GM21367 (cell line): ENCODE data around the gene LACRT.
"Not testable (repeated sequence)": the region's sequence is repeated elsewhere in the genome, so short reads cannot be mapped to it uniquely, and the experiment has no call there.

Experiments
- ATAC-seq: cut with Tn5 transposase; IDR thresholded peaks from one replicate; pipeline ENCODE4 v1.9.1; 2021; ENCODE audit not compliant: unreplicated experiment

LACRT gene

GRCh38 chr12:54639112-54639511, 4.4 kb upstream of the LACRT start:
- ATAC-seq: not testable (repeated sequence)

GRCh38 chr12:54631988-54632728, 2.5 kb downstream of the LACRT start:
- no peak for ATAC-seq

GRCh38 chr12:54631551-54631950, 3.1 kb downstream of the LACRT start:
- ATAC-seq: no peak

DNA sequence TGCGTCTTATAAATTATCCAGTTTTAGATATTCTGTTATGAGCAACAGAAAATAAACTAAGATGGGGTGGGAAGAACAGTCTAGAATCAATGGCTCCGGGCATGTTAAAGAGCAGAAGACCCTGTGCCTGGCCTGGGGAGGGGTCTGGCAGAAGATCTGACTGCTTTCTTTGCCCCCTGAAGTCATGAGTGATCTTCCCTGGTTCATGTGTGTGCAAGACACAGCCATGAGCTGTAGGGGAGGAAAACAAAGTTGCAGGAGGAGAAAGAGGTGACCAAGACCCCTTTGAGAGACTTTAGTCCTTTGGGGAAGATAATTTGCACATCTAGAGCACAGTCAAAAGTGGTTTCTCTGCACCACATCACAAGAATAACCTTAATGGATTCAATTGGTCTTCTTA, 4.8 kb downstream of the LACRT start:
- no peak for ATAC-seq

DNA sequence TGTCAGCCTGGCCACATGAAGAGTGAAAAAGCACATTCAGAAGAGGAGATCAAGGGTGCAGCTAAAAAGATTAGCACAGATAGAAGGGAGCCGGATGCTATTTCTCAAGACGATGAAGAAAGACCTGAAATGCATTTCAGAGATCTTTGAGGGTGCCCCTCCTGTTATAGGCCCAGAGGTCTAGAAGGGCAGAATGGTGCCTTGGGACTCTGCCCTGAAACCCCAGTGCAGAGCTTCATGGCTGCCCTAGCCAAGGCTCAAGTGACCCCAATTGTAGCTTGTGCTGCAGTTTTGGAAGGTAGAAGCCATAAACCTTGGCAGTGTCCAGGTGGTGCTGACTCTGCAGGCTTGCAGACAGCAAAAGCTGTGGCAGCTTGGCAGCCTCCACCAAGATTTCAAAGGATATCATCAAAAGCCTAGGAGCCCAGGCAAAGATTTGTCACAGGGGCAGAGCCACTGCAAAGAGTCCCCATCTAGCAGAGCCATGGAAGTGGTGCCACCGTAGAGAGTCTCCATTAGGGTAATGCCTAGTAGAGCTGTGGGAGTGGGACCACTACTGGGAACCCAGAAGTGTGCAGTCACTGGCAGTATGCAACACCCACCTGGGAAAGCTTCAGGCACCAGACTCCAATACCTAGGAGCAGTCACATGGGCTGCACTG, 6.4 kb downstream of the LACRT start:
- no peak for ATAC-seq

DNA sequence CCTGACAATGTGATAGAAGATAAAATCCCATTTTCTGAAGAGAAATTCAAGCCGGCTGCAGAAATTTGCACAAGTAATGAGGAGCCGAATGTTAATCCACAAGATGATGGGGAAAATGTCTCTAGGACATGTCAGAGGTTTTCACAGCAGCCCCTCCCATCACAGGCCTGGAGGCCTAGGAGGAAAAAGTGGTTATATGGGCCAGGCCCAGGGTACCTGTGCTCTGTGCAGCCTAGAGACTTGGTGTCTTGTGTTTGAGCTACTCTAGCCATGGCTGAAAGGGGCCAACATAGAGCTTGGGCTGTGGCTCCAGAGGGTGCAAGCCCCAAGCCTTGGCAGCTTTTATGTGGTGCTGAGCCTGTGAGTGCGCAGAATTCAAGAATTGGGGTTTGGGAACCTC, 7.4 kb downstream of the LACRT start:
- ATAC-seq: no peak

DNA sequence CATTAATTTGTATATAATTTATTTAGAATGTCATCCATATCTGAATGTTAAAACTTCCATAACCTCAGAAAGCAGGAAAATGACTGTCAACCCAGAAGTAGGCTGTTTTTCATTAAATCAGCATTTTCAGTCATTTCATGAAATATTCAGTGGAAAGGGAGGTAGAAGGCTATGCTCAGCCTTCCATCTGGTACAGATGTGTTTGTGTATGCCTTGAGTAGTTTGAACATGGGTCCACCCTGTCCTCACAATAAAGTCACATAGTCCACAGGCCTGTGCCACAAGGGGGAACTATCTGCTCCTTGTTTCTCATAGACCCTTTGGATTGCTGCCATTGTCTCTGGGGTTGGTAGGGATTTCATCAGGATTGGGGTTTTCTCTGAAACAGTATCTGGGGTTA, 9.1 kb downstream of the LACRT start:
- no peak for ATAC-seq

GRCh38 chr12:54624315-54625279, 10.1 kb downstream of the LACRT start:
- no peak for ATAC-seq

DNA sequence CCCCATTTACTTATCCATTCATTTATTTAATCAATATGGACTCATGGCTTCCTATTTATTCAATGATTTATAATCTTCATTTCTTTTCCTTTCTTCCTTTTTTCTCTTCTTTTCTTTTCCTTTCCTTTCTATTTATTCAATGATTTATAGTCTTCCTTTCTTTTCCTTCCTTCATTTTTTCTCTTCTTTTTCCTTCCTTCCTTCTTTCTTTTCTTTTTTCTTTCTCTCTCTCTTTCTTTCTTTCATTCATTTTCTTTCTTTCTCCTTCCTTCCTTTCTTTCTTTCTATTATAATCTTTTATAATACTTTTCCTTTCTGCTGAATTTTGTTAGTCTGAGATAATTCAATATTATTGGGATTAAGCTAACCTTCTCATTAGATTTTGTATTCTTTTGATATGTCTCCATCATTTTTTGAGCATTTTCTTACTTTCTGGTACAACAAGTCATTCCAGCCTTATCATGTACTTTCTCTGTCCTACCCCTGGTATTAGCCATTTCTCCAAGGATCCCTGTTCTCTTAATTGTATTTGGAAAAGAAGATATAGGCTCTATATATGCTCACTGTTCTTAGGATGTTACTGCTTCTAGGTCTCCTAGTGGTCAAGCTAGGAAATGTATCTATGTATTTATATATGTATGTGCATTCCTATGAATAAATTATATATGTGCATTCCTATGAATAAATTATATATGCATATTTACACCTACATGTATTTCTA, 12.1 kb downstream of the LACRT start:
- ATAC-seq: no peak

DNA sequence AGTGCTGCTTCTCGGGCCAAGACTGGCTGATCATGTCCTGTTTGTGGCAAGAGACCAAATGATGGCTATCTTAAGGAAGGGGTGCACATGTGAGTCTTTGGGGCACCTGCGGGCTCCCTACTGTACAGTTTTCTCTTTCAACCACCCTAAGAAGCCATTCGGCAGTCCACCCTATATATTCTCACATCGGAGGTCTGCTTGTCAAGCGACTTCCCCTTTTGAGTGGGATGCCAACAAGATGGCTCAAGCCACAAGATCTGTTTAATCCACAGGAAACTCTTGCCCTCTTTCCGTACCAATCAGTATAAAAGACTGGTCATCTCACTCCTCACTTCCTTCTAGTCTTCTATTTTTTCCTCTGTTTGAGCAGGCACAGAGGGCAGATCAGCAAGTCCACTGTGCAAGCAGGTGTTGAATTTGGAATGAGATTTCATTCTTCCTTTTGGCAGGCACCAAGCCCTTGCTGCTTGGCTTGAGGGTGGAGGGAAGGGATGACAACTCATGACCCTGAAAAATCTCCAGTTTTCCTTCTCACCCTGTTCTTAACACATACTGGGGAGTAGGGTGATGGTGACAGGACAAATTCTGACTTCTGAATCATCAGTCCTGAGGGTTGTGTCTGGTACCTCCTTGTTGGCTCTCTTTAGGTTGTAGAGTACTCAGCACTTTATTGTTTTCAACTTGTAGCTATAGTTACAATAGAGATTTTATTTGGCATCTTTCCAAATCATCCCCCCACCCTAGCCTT, 17.6 kb downstream of the LACRT start:
- ATAC-seq: no peak

- ATAC-seq: no peak
Measured at GRCh38 chr12:54612225-54612750, 22.4 kb downstream of the LACRT start.

GRCh38 chr12:54611715-54612149, 23.0 kb downstream of the LACRT start:
- no peak for ATAC-seq

GRCh38 chr12:54608769-54609168, 25.9 kb downstream of the LACRT start:
- no peak for ATAC-seq

- no peak for ATAC-seq
Measured at GRCh38 chr12:54608156-54608555, 26.5 kb downstream of the LACRT start.

- no peak for ATAC-seq
Measured at GRCh38 chr12:54606556-54606955, 28.1 kb downstream of the LACRT start.

DNA sequence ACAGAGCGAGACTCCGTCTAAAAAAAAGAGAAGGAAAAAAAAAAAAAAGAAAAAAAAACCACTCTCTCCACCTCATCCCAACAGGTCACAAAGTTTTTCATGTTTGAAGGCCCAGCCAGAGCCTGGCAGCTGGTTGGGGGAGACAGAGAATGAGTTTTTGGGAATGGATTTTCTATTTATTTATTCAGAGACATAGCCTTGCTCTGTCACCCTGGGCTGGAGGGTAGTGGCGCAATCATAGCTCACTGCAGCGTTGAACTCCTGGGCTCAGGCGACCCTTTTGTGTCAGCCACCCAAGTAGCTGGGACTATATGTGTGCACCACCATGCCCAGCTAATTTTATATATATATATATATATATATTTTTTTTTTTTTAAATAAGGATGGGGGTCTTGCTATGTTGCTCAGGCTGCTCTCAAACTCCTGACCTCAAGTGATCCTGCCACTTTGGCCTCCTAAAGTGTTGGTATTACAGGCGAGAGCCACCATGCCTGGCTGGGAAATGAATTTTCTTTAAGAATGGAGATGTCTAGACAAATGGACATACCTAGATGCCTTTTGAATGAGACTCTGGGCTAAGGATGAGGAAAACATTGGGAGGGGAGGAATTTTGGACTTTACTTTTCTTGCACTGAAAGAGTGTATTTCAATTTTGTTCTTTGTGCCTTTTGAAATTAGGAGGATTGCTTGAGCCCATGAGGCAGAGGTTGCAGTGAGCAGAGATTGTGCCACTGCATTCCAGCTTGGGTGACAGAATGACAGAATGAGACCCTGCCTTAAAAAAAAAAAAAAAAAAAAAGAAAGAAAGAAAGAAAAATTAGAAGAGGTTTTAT, 29.3 kb downstream of the LACRT start:
- no peak for ATAC-seq

GRCh38 chr12:54604436-54604835, 30.3 kb downstream of the LACRT start:
- no peak for ATAC-seq

- no peak for ATAC-seq
Measured at GRCh38 chr12:54603872-54604271, 30.8 kb downstream of the LACRT start.
